ENCODE measurements around the gene FCN2.

- TF ChIP-seq, protein P1, sequence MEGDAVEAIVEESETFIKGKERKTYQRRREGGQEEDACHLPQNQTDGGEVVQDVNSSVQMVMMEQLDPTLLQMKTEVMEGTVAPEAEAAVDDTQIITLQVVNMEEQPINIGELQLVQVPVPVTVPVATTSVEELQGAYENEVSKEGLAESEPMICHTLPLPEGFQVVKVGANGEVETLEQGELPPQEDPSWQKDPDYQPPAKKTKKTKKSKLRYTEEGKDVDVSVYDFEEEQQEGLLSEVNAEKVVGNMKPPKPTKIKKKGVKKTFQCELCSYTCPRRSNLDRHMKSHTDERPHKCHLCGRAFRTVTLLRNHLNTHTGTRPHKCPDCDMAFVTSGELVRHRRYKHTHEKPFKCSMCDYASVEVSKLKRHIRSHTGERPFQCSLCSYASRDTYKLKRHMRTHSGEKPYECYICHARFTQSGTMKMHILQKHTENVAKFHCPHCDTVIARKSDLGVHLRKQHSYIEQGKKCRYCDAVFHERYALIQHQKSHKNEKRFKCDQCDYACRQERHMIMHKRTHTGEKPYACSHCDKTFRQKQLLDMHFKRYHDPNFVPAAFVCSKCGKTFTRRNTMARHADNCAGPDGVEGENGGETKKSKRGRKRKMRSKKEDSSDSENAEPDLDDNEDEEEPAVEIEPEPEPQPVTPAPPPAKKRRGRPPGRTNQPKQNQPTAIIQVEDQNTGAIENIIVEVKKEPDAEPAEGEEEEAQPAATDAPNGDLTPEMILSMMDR (conservative IDR thresholded peaks at IDR 0.05; ENCODE audit: low read depth, low read length) = no peak
- TF ChIP-seq MXI1 (IDR thresholded peaks at IDR 0.05; ENCODE audit: borderline replicate concordance, low read depth, low read length) (no peak), POLR2A (IDR thresholded peaks at IDR 0.05; ENCODE audit: low read depth, low read length) (no peak), RAD21 (IDR thresholded peaks at IDR 0.05; ENCODE audit: low read length) (no peak), RFX5 (IDR thresholded peaks at IDR 0.05; ENCODE audit: low read depth, low read length) (no peak)
Observed at GRCh38 chr9:134935056-134935640, 54.5 kb downstream of the FCN2 start.

All from IMR-90 (cell line).